ENCODE results near the gene SETD5. TPM values are rescaled to one million over a fixed set of nuclear protein-coding genes. Genes with fewer than 3 reads are reported as not detected.
A peak's percentile ranks its signal among the peaks of the same experiment; 100 is the strongest.

SETD5 gene
- total and polyA plus RNA-seq, 2 experiments from 2014 or later: 143 to 172 TPM

DNA sequence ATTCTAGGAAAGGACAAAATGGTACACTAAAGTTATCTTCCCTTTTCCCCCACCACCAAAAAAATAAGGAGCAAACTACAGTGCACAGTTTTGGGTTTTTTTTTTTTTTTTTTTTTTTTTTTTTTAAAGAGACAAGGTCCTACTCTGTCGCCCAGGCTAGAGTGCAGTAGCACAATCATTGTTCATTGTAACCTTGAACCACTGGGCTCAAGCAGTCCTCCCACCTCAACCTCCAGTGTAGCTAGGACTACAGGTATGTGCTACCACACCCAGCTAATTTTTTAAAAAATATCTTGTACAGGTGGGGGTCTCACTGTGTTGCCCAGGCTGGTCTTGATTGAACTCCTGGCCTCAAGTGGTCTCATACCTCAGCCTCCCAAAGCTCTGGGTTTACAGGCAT is 14.9 kb downstream of the SETD5 start (continued):
- TF ChIP-seq, protein P1, sequence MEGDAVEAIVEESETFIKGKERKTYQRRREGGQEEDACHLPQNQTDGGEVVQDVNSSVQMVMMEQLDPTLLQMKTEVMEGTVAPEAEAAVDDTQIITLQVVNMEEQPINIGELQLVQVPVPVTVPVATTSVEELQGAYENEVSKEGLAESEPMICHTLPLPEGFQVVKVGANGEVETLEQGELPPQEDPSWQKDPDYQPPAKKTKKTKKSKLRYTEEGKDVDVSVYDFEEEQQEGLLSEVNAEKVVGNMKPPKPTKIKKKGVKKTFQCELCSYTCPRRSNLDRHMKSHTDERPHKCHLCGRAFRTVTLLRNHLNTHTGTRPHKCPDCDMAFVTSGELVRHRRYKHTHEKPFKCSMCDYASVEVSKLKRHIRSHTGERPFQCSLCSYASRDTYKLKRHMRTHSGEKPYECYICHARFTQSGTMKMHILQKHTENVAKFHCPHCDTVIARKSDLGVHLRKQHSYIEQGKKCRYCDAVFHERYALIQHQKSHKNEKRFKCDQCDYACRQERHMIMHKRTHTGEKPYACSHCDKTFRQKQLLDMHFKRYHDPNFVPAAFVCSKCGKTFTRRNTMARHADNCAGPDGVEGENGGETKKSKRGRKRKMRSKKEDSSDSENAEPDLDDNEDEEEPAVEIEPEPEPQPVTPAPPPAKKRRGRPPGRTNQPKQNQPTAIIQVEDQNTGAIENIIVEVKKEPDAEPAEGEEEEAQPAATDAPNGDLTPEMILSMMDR (conservative IDR thresholded peaks at IDR 0.05; ENCODE audit: low read depth in 2 of 2): no peak
- TF ChIP-seq, protein P2, sequence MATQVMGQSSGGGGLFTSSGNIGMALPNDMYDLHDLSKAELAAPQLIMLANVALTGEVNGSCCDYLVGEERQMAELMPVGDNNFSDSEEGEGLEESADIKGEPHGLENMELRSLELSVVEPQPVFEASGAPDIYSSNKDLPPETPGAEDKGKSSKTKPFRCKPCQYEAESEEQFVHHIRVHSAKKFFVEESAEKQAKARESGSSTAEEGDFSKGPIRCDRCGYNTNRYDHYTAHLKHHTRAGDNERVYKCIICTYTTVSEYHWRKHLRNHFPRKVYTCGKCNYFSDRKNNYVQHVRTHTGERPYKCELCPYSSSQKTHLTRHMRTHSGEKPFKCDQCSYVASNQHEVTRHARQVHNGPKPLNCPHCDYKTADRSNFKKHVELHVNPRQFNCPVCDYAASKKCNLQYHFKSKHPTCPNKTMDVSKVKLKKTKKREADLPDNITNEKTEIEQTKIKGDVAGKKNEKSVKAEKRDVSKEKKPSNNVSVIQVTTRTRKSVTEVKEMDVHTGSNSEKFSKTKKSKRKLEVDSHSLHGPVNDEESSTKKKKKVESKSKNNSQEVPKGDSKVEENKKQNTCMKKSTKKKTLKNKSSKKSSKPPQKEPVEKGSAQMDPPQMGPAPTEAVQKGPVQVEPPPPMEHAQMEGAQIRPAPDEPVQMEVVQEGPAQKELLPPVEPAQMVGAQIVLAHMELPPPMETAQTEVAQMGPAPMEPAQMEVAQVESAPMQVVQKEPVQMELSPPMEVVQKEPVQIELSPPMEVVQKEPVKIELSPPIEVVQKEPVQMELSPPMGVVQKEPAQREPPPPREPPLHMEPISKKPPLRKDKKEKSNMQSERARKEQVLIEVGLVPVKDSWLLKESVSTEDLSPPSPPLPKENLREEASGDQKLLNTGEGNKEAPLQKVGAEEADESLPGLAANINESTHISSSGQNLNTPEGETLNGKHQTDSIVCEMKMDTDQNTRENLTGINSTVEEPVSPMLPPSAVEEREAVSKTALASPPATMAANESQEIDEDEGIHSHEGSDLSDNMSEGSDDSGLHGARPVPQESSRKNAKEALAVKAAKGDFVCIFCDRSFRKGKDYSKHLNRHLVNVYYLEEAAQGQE (IDR thresholded peaks at IDR 0.05; ENCODE audit: unreplicated experiment): no peak
- TF ChIP-seq ZNF114 (CRISPR knock-in tag; IDR thresholded peaks at IDR 0.05) (no peak), NANOG (IDR thresholded peaks at IDR 0.05; ENCODE audit: borderline replicate concordance) (no peak)

DNA sequence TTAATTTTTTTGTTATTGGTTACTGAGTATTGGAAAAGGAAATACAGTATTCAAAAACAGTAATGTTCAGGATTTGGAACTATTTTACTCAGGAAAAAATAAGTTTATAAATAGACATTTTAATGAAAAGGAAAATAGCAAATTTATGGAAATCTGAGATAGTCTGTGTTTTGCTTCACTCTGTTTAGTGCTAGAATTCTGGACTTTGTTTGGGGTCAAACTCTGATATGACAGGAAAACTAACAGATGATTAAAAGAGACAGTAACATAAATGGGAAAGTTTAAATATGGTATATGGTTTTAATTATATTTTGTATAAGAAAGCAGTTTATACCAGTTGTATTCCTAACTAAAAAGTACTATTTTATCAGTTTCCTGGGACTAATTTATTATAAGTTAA is 17.4 kb downstream of the SETD5 start:
- H3K4me3 ChIP-seq: no peak overlapping the region
- H3K79me2 ChIP-seq (replicated peaks; ENCODE audit: insufficient read depth): peaks cover 100% of the 10 kb centered on the region
- H3K4me2 ChIP-seq: no peak overlapping the region
- TF ChIP-seq POLR2AphosphoS5 (IDR thresholded peaks at IDR 0.05; ENCODE audit: low read depth) (no peak), NANOG (IDR thresholded peaks at IDR 0.05; ENCODE audit: borderline replicate concordance) (no peak), ZNF331 (CRISPR knock-in tag; IDR thresholded peaks at IDR 0.05; ENCODE audit: low read depth) (no peak), ZNF114 (CRISPR knock-in tag; IDR thresholded peaks at IDR 0.05) (no peak), EZH2 (IDR thresholded peaks at IDR 0.05; ENCODE audit: low read depth, unreplicated experiment) (no peak), STAT1 (IDR thresholded peaks at IDR 0.05; ENCODE audit: unreplicated experiment) (no peak)
- TF ChIP-seq, protein P3, sequence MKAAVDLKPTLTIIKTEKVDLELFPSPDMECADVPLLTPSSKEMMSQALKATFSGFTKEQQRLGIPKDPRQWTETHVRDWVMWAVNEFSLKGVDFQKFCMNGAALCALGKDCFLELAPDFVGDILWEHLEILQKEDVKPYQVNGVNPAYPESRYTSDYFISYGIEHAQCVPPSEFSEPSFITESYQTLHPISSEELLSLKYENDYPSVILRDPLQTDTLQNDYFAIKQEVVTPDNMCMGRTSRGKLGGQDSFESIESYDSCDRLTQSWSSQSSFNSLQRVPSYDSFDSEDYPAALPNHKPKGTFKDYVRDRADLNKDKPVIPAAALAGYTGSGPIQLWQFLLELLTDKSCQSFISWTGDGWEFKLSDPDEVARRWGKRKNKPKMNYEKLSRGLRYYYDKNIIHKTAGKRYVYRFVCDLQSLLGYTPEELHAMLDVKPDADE (IDR thresholded peaks at IDR 0.05): no peak
- TF ChIP-seq, protein P1 (conservative IDR thresholded peaks at IDR 0.05; ENCODE audit: low read depth in 2 of 2): no peak
- TF ChIP-seq, protein P2 (IDR thresholded peaks at IDR 0.05; ENCODE audit: unreplicated experiment): no peak
- no peak overlapping the region for H3K27ac Mint-ChIP-seq
- no peaks in the 10 kb centered on the region for H3K27me3 ChIP-seq (ENCODE audit: insufficient read depth)
- H3K27ac ChIP-seq (ENCODE audit: low read depth): 0 out of 2 replicates have a peak overlapping the region, but pooled peaks have one; percentile 26
- H3K4me3 Mint-ChIP-seq: no peak overlapping the region
- ATAC-seq (no peak), DNase-seq (ENCODE audit: low spot score) (no peak)
- H3K36me3 Mint-ChIP-seq (ENCODE audit: low read depth): peaks cover 6% of the 10 kb centered on the region; the same call in 2 of the 3 replicates
- no peak overlapping the region for H2AFZ ChIP-seq
- H3K4me1 Mint-ChIP-seq: peaks cover 34% of the 10 kb centered on the region
- H4K20me1 ChIP-seq (replicated peaks; ENCODE audit: insufficient read depth): peaks cover 60% of the 10 kb centered on the region
- no peaks in the 10 kb centered on the region for H3K9me3 Mint-ChIP-seq
- H3K27me3 Mint-ChIP-seq (ENCODE audit: insufficient read depth, low read depth, poor library complexity): peaks cover 9% of the 10 kb centered on the region
- no peaks in the 10 kb centered on the region for H3K9me2 ChIP-seq (ENCODE audit: insufficient read depth)
- H3K36me3 ChIP-seq (ENCODE audit: insufficient read depth): no peaks in the 10 kb centered on the region
- no peaks in the 10 kb centered on the region for H3F3A ChIP-seq (replicated peaks; ENCODE audit: low read depth)
- H3K4me1 ChIP-seq (ENCODE audit: insufficient read depth): peaks cover 11% of the 10 kb centered on the region

All from GM23338 (cell line).